ENCODE measurements around the gene CCDC201. TPM values are rescaled to one million over a fixed set of nuclear protein-coding genes. Genes with fewer than 3 reads are reported as not detected.
A peak's percentile ranks its signal among the peaks of the same experiment; 100 is the strongest.

CCDC201 gene
- total and polyA plus RNA-seq, 2 donors (not counting 3 experiments of a cell fraction or from before 2014, with no cell fraction given): not detected

GRCh38 chr7:45919993-45920459 is 47.1 kb upstream of the CCDC201 start:
- Histone ChIP-seq H3K27ac (ENCODE audit: insufficient read depth, low read depth, low read length) (no peak overlapping the region), H3K9ac (replicated peaks; ENCODE audit: extremely low read depth, insufficient read depth, low read length) (no peak overlapping the region), H3K9me1 (replicated peaks; ENCODE audit: control insufficient read depth, extremely low read depth, insufficient read depth, low read length) (no peaks in the 10 kb centered on the region), H3K4me1 (ENCODE audit: control insufficient read depth, extremely low read depth, insufficient read depth, low read length) (peaks cover 28% of the 10 kb centered on the region), H3K27me3 (ENCODE audit: control insufficient read depth in 2 of 2, insufficient read depth in 2 of 2, low read length in 2 of 2) (peaks cover 26 to 45% of the 10 kb centered on the region in 2 experiments), H3K9me3 (replicated peaks; ENCODE audit: control insufficient read depth, insufficient read depth, low read length) (no peaks in the 10 kb centered on the region), H3K79me2 (ENCODE audit: control insufficient read depth, insufficient read depth, low read length) (no peaks in the 10 kb centered on the region), H2AFZ (ENCODE audit: low read depth, low read length) (no peak overlapping the region), H3K36me3 (ENCODE audit: control insufficient read depth in 2 of 2, extremely low read depth in 1 of 2, insufficient read depth in 2 of 2, low read length in 2 of 2) (no peaks in the 10 kb centered on the region), H4K20me1 (replicated peaks; ENCODE audit: control insufficient read depth, extremely low read depth, insufficient read depth, low read length) (no peaks in the 10 kb centered on the region), H3K4me2 (ENCODE audit: insufficient read depth, low read length) (peak overlapping the region; percentile 82), H3K4me3 (replicated peaks in 1 of 3; ENCODE audit: insufficient read depth in 1 of 3, low read depth in 1 of 3, low read length in 3 of 3) (peak overlapping the region in 1 of 3 experiments; percentile 34)
- BruUV-seq (replicated peaks): no TSS peak
- dilution Hi-C loops (cut with MboI; ENCODE audit: extremely low pct_ligation_motif_present, low sequenced_read_pairs): no loop called here
- ChIA-PET POLR2A (no interaction called here), CTCF (interaction anchor here (1.2 to 8.6 kb wide), 5 partner anchors 30 to 1334 kb away, joined by 4 to 149 read pairs (median 99); partner anchors contain the start of gene IGFBP1)
- no peak for DNase-seq (ENCODE audit: low read depth, low spot score)
- no peak for FAIRE-seq
- no peak for TF ChIP-seq MAX (IDR thresholded peaks at IDR 0.05; ENCODE audit: insufficient read depth, insufficient read length)
- TF ChIP-seq POLR2AphosphoS5 (IDR thresholded peaks at IDR 0.05; ENCODE audit: insufficient read depth, low read depth, low read length): no peak
- TF ChIP-seq MYC (IDR thresholded peaks at IDR 0.05; ENCODE audit: low read depth, low read length): no peak
- no peak for TF ChIP-seq FOS (IDR thresholded peaks at IDR 0.05; ENCODE audit: borderline replicate concordance, insufficient read depth, low read length)
- TF ChIP-seq EZH2 (IDR thresholded peaks at IDR 0.05; ENCODE audit: borderline replicate concordance, low read depth, low read length, severe bottlenecking): no peak
- TF ChIP-seq GATA2 (IDR thresholded peaks at IDR 0.05; ENCODE audit: insufficient read depth, insufficient read length, low read depth, low read length): no peak
- no peak for TF ChIP-seq POLR2A (IDR thresholded peaks at IDR 0.05; ENCODE audit: low read depth, low read length)
- no peak for TF ChIP-seq CTCF (IDR thresholded peaks at IDR 0.05; ENCODE audit: extremely low read depth in 1 of 2, insufficient read depth in 1 of 2, low read depth in 1 of 2, low read length in 2 of 2)
- no peak for TF ChIP-seq JUN (IDR thresholded peaks at IDR 0.05; ENCODE audit: borderline replicate concordance, insufficient read depth, insufficient read length, low read depth)
- intact Hi-C loops (cut with micrococcal nuclease): loop anchor here (5.0 to 10.0 kb wide), 2 partner anchors 205 to 657 kb away; no protein-coding TSS in a partner anchor

Measured in endothelial cell of umbilical vein (primary cell).